Measurements from ENCODE around the gene B3GNT8. TPM values are rescaled to one million over a fixed set of nuclear protein-coding genes. Genes with fewer than 3 reads are reported as not detected.

B3GNT8 gene
- total and polyA plus RNA-seq, 2 of the 8 experiments (the other 6 are each of a cell fraction or from before 2014, with no cell fraction given) = 0.67 to 0.86 TPM

DNA sequence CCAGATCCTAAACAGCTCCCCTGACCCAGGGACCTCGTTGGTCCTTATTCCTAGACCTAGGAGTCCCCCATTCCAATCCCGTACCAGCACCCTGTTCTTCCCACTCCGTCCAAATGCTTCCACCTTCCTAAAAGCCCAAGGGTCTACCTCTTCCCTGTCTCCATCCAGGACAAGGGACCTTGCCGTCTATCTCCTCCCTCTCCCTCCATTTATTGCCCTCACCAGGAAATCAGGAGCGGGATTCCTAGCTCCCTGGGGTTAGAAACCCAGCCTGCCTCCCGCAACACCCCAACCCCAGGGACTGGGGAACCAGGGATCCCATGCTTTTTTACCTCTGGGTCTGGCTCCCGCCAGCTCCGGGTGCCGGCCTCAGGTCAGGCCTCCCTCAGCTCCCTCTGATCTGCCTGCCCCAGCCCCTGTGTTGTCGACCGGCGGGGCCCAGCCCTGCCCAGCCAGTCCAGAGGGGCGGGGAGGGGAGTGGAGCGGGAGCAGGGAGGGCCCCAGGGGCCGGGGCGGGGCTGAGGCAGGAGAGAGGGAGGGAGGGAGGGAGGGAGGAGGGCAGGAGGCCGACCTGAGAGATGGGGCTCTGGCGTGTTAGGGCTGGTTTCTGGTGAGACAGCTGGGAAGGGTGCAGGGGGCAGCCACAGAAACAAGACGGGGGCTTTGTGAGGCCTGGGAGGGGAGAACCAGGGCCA, at the start of gene B3GNT8 (continued):
- TF ChIP-seq POU5F1 (IDR thresholded peaks at IDR 0.05; ENCODE audit: low read depth, low read length) (no peak), CTBP2 (IDR thresholded peaks at IDR 0.05; ENCODE audit: borderline replicate concordance, insufficient read depth, insufficient read length, low read length) (no peak), CBX5 (IDR thresholded peaks at IDR 0.05; ENCODE audit: low read depth, low read length) (no peak)

Measured in H1 (cell line).